ENCODE measurements around the gene CYTH3.

The CYTH3 gene

GRCh38 chr7:6142871-6143380 is 129.5 kb downstream of the CYTH3 start:
- no peak for DNase-seq

DNA sequence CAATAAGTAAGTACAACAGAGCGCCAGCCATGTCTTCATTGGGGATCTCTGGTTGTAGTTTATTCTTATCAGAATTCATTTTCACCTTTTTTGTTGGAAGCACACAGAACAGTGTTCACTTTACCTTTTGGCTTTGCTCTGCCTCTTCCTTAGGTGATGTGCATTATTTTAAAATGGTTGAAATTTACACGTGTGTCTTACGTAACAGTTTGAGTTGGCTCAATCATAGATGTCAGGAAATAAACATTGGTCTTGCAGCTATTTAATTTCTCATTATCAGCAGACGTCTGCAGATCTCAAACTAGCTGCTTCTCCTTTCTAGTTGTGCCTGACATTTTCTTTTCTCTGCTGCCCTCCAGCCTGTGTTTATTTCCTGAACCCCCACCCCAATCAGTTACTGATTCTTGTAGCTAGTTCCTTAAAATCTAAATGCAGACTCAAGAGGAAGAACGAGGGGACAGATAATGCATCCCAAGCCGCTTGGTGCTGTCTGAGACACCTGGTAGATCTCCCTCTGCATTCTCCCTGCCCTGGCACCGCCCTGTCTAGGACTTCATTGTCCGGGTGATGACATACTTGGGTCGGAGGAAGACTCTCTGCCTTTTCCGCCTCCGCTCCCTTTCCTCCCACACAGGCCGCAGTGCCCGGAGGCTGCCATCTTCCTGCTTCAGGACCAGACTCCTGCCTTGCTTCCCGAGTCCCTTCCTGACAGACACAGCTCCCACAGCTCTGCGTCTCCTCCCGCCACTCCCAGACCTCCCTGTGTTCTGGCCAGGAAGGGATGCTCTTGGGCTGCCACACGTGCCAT is 133.0 kb downstream of the CYTH3 start:
- DNase-seq, result no peak

DNA sequence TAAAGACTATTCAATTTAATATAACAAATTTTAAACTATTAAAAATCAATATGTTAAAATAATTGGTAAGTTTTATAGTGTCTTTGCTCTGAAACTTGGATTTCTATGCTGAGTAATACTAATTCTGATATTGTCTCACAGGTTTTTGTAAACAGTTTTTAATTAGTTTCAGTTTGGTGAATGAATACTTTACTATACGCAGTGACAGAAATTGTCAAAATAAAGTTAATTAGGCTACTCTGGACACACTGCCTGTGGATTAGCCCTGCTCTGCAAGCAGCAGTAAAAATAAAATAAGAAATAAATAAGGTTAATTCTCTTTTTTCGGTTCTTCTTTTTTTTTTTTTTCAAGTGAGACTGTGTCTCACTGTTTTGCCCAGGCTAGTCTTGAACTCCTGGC is 135.9 kb downstream of the CYTH3 start:
- DNase-seq, result no peak

DNA sequence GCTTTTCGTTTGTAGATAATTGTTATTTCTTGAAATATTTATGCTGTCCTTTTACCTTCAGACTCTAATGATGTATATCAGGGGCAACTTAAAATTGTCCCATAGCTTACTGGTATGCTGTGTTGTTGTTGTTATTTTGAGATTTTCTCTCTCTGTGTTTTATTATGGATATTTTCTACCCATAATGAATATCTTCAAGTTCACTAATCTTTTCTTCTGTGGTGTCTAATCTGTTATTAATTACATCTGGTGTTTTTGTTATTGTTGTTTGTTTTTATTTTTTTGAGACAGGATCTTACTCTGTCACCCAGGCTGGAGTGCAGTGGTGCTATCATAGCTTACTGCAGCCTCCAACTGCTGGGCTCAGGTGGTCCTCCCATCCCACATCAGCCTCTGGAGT is 139.2 kb downstream of the CYTH3 start:
- no peak for DNase-seq

DNA sequence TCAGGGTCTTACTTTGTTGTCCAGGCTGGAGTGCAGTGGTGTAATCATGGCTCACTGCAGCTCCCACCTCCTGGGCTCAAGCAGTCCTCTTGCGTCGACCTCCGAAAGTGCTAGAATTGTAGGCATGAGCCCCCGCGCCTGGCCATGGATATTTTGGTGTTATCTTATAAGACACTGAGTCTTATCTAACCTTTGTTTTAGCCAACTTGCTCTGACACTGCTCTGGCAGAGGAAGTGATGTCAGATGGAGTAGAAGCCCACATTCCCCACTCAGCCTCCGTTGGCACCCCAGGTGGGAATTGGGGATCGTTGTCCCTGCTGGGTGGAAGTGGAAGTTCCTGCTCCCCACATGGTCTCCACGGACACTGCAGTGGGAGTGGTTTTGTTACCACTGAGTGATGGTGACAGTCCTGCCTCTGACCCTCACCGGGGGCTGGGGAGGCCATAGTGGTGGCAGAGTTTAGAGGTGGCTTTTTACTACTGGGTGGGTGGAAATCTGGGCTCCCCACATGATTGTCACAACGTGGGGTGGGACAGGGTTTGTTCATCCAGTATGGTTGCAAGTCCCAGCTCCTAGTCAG is 142.3 kb downstream of the CYTH3 start:
- no peak for DNase-seq

DNA sequence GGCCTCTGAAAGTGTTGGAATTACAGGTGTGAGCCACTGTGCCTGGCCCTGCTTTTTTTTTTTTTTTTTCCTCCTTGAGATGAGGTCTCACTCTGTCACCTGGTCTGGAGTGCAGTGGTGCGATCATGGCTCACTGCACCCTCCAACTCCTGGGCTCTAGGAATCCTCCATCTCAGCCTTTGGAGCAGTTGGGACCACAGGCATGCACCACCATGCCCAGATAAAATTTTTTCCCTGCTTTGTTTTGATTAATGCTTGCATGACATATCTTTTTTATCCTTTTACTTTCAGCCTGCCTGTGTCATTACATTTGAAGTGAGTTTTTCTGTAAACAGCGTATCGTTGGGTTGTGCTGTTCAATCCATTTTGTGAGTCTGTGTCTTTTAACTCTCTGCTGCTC is 144.2 kb downstream of the CYTH3 start:
- no peak for DNase-seq

- no peak for DNase-seq
These were observed 145.3 kb downstream of the CYTH3 start for GRCh38 chr7:6127110-6127490.

DNA sequence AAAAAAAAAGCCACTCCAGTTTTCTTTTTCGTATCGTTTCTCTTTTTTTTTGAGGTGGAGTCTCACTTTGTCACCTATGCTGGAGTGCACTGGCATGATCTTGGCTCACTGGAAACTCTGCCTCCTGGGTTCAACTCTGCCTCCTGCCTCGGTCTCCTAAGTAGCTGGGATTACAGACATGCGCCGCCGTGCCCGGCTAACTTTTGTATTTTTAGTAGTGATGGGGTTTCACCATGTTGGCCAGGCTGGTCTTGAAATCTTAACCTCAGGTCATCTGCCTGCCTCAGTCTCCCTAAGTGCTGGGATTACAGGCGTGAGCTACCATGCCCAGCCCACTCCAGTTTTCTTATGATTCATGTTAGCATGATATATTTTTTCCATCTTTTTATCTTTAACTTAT is 148.6 kb downstream of the CYTH3 start:
- no peak for DNase-seq

- no peak for DNase-seq
These were observed 151.3 kb downstream of the CYTH3 start for GRCh38 chr7:6121141-6121540.

- no peak for DNase-seq
These were observed 154.9 kb downstream of the CYTH3 start for GRCh38 chr7:6117533-6117932.

- no peak for DNase-seq
These were observed 156.2 kb downstream of the CYTH3 start for GRCh38 chr7:6116211-6116610.
